Measurements from ENCODE around the gene STRA8.

Gene STRA8

GRCh38 chr7:135190703-135191102 lies 42.9 kb upstream of the STRA8 start:
- Histone ChIP-seq H3K36me3 (ENCODE audit: control insufficient read depth in 1 of 2, insufficient read depth in 2 of 2, low read length in 2 of 2) (peaks cover 50 to 51% of the 10 kb centered on the region in 2 experiments), H3K79me1 (ENCODE audit: low read length) (no peaks in the 10 kb centered on the region), H3K4me3 (ENCODE audit: low read depth, low read length) (no peak overlapping the region)

GRCh38 chr7:135192914-135193536 lies 40.6 kb upstream of the STRA8 start:
- Histone ChIP-seq H3K79me1 (ENCODE audit: low read length) (no peaks in the 10 kb centered on the region), H2BK12ac (ENCODE audit: low read length) (no peak overlapping the region), H3K18ac (ENCODE audit: low read length) (no peak overlapping the region), H4K8ac (ENCODE audit: low read depth, low read length) (no peak overlapping the region), H3K79me2 (ENCODE audit: control insufficient read depth, insufficient read depth, low read length, poor library complexity) (no peaks in the 10 kb centered on the region), H3K23ac (ENCODE audit: low read length) (no peak overlapping the region), H4K91ac (ENCODE audit: low read depth, low read length) (no peak overlapping the region), H3K9ac (ENCODE audit: low read length) (no peak overlapping the region), H3K9me3 (ENCODE audit: insufficient read depth, low read depth, low read length) (peaks cover 2% of the 10 kb centered on the region), H3K4me1 (ENCODE audit: control insufficient read depth in 1 of 2, insufficient read depth in 2 of 2, low read length in 2 of 2) (no peaks in the 10 kb centered on the region), H3K36me3 (ENCODE audit: control insufficient read depth in 1 of 2, insufficient read depth in 2 of 2, low read length in 2 of 2) (peaks cover 55 to 56% of the 10 kb centered on the region in 2 experiments), H4K12ac (ENCODE audit: low read depth, low read length) (no peak overlapping the region), H3K4me2 (ENCODE audit: low read length) (no peak overlapping the region), H2AK5ac (ENCODE audit: low read length) (no peak overlapping the region), H3K27ac (ENCODE audit: low read depth, low read length) (no peak overlapping the region), H2AFZ (ENCODE audit: insufficient read depth, low read length, poor library complexity) (no peak overlapping the region), H2BK120ac (ENCODE audit: insufficient read depth, low read length, poor library complexity) (no peak overlapping the region), H3K4me3 (ENCODE audit: low read depth, low read length) (no peak overlapping the region), H3K14ac (ENCODE audit: low read length) (no peak overlapping the region), H3K4ac (ENCODE audit: low read depth, low read length) (no peak overlapping the region), H3K27me3 (ENCODE audit: insufficient read depth, low read length) (no peaks in the 10 kb centered on the region), H2BK5ac (ENCODE audit: low read depth, low read length, poor library complexity) (no peak overlapping the region)
- DNase-seq: no peak
- no CpG with 5 or more reads among the region's 11 CpGs for WGBS (ENCODE audit: extremely low coverage, insufficient coverage, insufficient read length)

More at GRCh38 chr7:135190703-135191102, 42.9 kb upstream of the STRA8 start:
- no peaks in the 10 kb centered on the region for H3K9me3 ChIP-seq (ENCODE audit: insufficient read depth, low read depth, low read length)
- no peak overlapping the region for H3K14ac ChIP-seq (ENCODE audit: low read length)
- no peak overlapping the region for H3K23ac ChIP-seq (ENCODE audit: low read length)
- H3K79me2 ChIP-seq (ENCODE audit: control insufficient read depth, insufficient read depth, low read length, poor library complexity): no peaks in the 10 kb centered on the region
- no peak overlapping the region for H3K4ac ChIP-seq (ENCODE audit: low read depth, low read length)
- H2AK5ac ChIP-seq (ENCODE audit: low read length): no peak overlapping the region
- H4K8ac ChIP-seq (ENCODE audit: low read depth, low read length): no peak overlapping the region
- no peak overlapping the region for H3K27ac ChIP-seq (ENCODE audit: low read depth, low read length)
- H3K18ac ChIP-seq (ENCODE audit: low read length): no peak overlapping the region
- no peaks in the 10 kb centered on the region for H3K27me3 ChIP-seq (ENCODE audit: insufficient read depth, low read length)
- no peak overlapping the region for H2BK120ac ChIP-seq (ENCODE audit: insufficient read depth, low read length, poor library complexity)
- H2AFZ ChIP-seq (ENCODE audit: insufficient read depth, low read length, poor library complexity): no peak overlapping the region
- H3K4me2 ChIP-seq (ENCODE audit: low read length): no peak overlapping the region
- H3K9ac ChIP-seq (ENCODE audit: low read length): no peak overlapping the region
- no peak overlapping the region for H2BK12ac ChIP-seq (ENCODE audit: low read length)
- no peak overlapping the region for H2BK5ac ChIP-seq (ENCODE audit: low read depth, low read length, poor library complexity)
- H4K91ac ChIP-seq (ENCODE audit: low read depth, low read length): no peak overlapping the region
- no peak for DNase-seq
- no peak overlapping the region for H4K12ac ChIP-seq (ENCODE audit: low read depth, low read length)
- no peaks in the 10 kb centered on the region for H3K4me1 ChIP-seq (ENCODE audit: control insufficient read depth in 1 of 2, insufficient read depth in 2 of 2, low read length in 2 of 2)

- H3K14ac ChIP-seq (ENCODE audit: low read length): no peak overlapping the region
- peaks cover 50 to 51% of the 10 kb centered on the region in 2 experiments for H3K36me3 ChIP-seq (ENCODE audit: control insufficient read depth in 1 of 2, insufficient read depth in 2 of 2, low read length in 2 of 2)
- no peaks in the 10 kb centered on the region for H3K79me1 ChIP-seq (ENCODE audit: low read length)
- no peak overlapping the region for H3K18ac ChIP-seq (ENCODE audit: low read length)
- no peaks in the 10 kb centered on the region for H3K4me1 ChIP-seq (ENCODE audit: control insufficient read depth in 1 of 2, insufficient read depth in 2 of 2, low read length in 2 of 2)
- no peaks in the 10 kb centered on the region for H3K27me3 ChIP-seq (ENCODE audit: insufficient read depth, low read length)
- no peak overlapping the region for H2BK12ac ChIP-seq (ENCODE audit: low read length)
- H2AK5ac ChIP-seq (ENCODE audit: low read length): no peak overlapping the region
- H2BK5ac ChIP-seq (ENCODE audit: low read depth, low read length, poor library complexity): no peak overlapping the region
- no peak overlapping the region for H3K4ac ChIP-seq (ENCODE audit: low read depth, low read length)
- H2AFZ ChIP-seq (ENCODE audit: insufficient read depth, low read length, poor library complexity): no peak overlapping the region
- no peaks in the 10 kb centered on the region for H3K79me2 ChIP-seq (ENCODE audit: control insufficient read depth, insufficient read depth, low read length, poor library complexity)
- DNase-seq: no peak
- no peak overlapping the region for H3K27ac ChIP-seq (ENCODE audit: low read depth, low read length)
- no peak overlapping the region for H3K23ac ChIP-seq (ENCODE audit: low read length)
- H3K4me2 ChIP-seq (ENCODE audit: low read length): no peak overlapping the region
- H4K91ac ChIP-seq (ENCODE audit: low read depth, low read length): no peak overlapping the region
- no peak overlapping the region for H4K8ac ChIP-seq (ENCODE audit: low read depth, low read length)
- H4K12ac ChIP-seq (ENCODE audit: low read depth, low read length): no peak overlapping the region
- H3K9ac ChIP-seq (ENCODE audit: low read length): no peak overlapping the region
- no CpG with 5 or more reads among the region's 10 CpGs for WGBS (ENCODE audit: extremely low coverage, insufficient coverage, insufficient read length)
- no peak overlapping the region for H3K4me3 ChIP-seq (ENCODE audit: low read depth, low read length)
- no peak overlapping the region for H2BK120ac ChIP-seq (ENCODE audit: insufficient read depth, low read length, poor library complexity)
- H3K9me3 ChIP-seq (ENCODE audit: insufficient read depth, low read depth, low read length): peaks cover 2% of the 10 kb centered on the region
Observed at GRCh38 chr7:135193615-135194081, 40.0 kb upstream of the STRA8 start.

GRCh38 chr7:135194494-135195095 lies 39.0 kb upstream of the STRA8 start:
- H3K4ac ChIP-seq (ENCODE audit: low read depth, low read length): no peak overlapping the region
- H3K79me2 ChIP-seq (ENCODE audit: control insufficient read depth, insufficient read depth, low read length, poor library complexity): no peaks in the 10 kb centered on the region
- no peaks in the 10 kb centered on the region for H3K4me1 ChIP-seq (ENCODE audit: control insufficient read depth in 1 of 2, insufficient read depth in 2 of 2, low read length in 2 of 2)
- H3K14ac ChIP-seq (ENCODE audit: low read length): no peak overlapping the region
- no peak overlapping the region for H2BK120ac ChIP-seq (ENCODE audit: insufficient read depth, low read length, poor library complexity)
- no peak overlapping the region for H3K23ac ChIP-seq (ENCODE audit: low read length)
- peaks cover 46 to 47% of the 10 kb centered on the region in 2 experiments for H3K36me3 ChIP-seq (ENCODE audit: control insufficient read depth in 1 of 2, insufficient read depth in 2 of 2, low read length in 2 of 2)
- H4K12ac ChIP-seq (ENCODE audit: low read depth, low read length): no peak overlapping the region
- peaks cover 2% of the 10 kb centered on the region for H3K9me3 ChIP-seq (ENCODE audit: insufficient read depth, low read depth, low read length)
- H3K4me3 ChIP-seq (ENCODE audit: low read depth, low read length): no peak overlapping the region
- no peak overlapping the region for H4K8ac ChIP-seq (ENCODE audit: low read depth, low read length)
- no peak overlapping the region for H2AFZ ChIP-seq (ENCODE audit: insufficient read depth, low read length, poor library complexity)
- WGBS (ENCODE audit: extremely low coverage, insufficient coverage, insufficient read length): no CpG with 5 or more reads among the region's 12 CpGs
- no peak overlapping the region for H2AK5ac ChIP-seq (ENCODE audit: low read length)
- no peak overlapping the region for H3K9ac ChIP-seq (ENCODE audit: low read length)
- no peaks in the 10 kb centered on the region for H3K27me3 ChIP-seq (ENCODE audit: insufficient read depth, low read length)
- H2BK12ac ChIP-seq (ENCODE audit: low read length): no peak overlapping the region
- no peak for DNase-seq
- H3K18ac ChIP-seq (ENCODE audit: low read length): no peak overlapping the region
- no peak overlapping the region for H3K27ac ChIP-seq (ENCODE audit: low read depth, low read length)
- H3K79me1 ChIP-seq (ENCODE audit: low read length): no peaks in the 10 kb centered on the region
- H3K4me2 ChIP-seq (ENCODE audit: low read length): no peak overlapping the region
- no peak overlapping the region for H4K91ac ChIP-seq (ENCODE audit: low read depth, low read length)
- H2BK5ac ChIP-seq (ENCODE audit: low read depth, low read length, poor library complexity): no peak overlapping the region

Measured in trophoblast cell (in vitro differentiated cells and primary cell).